ENCODE measurements around the gene REPS1.
"Not testable (repeated sequence)": the region's sequence is repeated elsewhere in the genome, so short reads cannot be mapped to it uniquely, and the experiment has no call there.

The REPS1 gene

GRCh38 chr6:138953451-138953850 lies 34.6 kb downstream of the REPS1 start:
- H3K4me3 ChIP-seq (ENCODE audit: low read depth, low read length), result no peak overlapping the region
- TF ChIP-seq CTCF (IDR thresholded peaks at IDR 0.05; ENCODE audit: low read depth, low read length, missing control alignments), result no peak
- no peak for DNase-seq (ENCODE audit: low read depth)

GRCh38 chr6:138948546-138949179 lies 39.4 kb downstream of the REPS1 start:
- no peak overlapping the region for H3K4me3 ChIP-seq (ENCODE audit: low read depth, low read length)
- no peak for DNase-seq (ENCODE audit: low read depth)
- TF ChIP-seq CTCF (IDR thresholded peaks at IDR 0.05; ENCODE audit: low read depth, low read length, missing control alignments), result no peak

GRCh38 chr6:138948004-138948403 lies 40.0 kb downstream of the REPS1 start:
- no peak for DNase-seq (ENCODE audit: low read depth)
- TF ChIP-seq CTCF (IDR thresholded peaks at IDR 0.05; ENCODE audit: low read depth, low read length, missing control alignments), result no peak
- H3K4me3 ChIP-seq (ENCODE audit: low read depth, low read length), result no peak overlapping the region

GRCh38 chr6:138945354-138945753 lies 42.7 kb downstream of the REPS1 start:
- H3K4me3 ChIP-seq (ENCODE audit: low read depth, low read length), result no peak overlapping the region
- TF ChIP-seq CTCF (IDR thresholded peaks at IDR 0.05; ENCODE audit: low read depth, low read length, missing control alignments), result peak; percentile 23
- no peak for DNase-seq (ENCODE audit: low read depth)

- DNase-seq (ENCODE audit: low read depth), result no peak
- no peak overlapping the region for H3K4me3 ChIP-seq (ENCODE audit: low read depth, low read length)
- TF ChIP-seq CTCF (IDR thresholded peaks at IDR 0.05; ENCODE audit: low read depth, low read length, missing control alignments), result no peak
These were observed 43.6 kb downstream of the REPS1 start for GRCh38 chr6:138944412-138944811.

GRCh38 chr6:138943089-138943625 lies 44.9 kb downstream of the REPS1 start:
- no peak overlapping the region for H3K4me3 ChIP-seq (ENCODE audit: low read depth, low read length)
- TF ChIP-seq CTCF (IDR thresholded peaks at IDR 0.05; ENCODE audit: low read depth, low read length, missing control alignments), result no peak
- DNase-seq (ENCODE audit: low read depth), result no peak

- DNase-seq (ENCODE audit: low read depth); H3K4me3 ChIP-seq (ENCODE audit: low read depth, low read length): not testable (repeated sequence)
These were observed 51.2 kb downstream of the REPS1 start for GRCh38 chr6:138936873-138937272.

Data from GM12864 (cell line).